ENCODE measurements around the gene ECE1.

DNA sequence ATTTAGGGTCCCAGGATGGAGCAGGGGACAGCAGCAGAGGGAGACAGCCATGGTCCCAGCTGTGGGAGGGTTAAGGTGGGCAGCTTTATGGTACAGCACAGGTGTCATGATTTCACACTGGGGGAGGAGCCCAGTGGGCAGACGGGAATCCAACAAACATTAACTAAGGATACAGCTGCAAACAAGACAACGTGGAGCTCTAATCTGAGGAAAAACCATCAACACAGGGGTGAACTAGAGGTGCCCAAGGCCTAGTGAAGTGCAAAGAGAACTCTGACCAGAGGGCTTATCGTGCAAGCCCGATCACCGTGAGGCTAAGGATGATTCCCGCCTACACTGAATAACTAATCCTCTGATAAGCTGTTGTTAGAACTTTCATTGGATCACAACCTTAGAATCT, 18.7 kb downstream of the ECE1 start:
- TF ChIP-seq POLR2A (IDR thresholded peaks at IDR 0.05; ENCODE audit: insufficient read depth in 1 of 2, low read depth in 2 of 2, low read length in 2 of 2) (no peak), MYNN (CRISPR knock-in tag; IDR thresholded peaks at IDR 0.05; ENCODE audit: low read depth) (no peak), HDAC2 (CRISPR knock-in tag; IDR thresholded peaks at IDR 0.05) (no peak; the same call in 1 of the 2 replicates), ZNF644 (CRISPR knock-in tag; IDR thresholded peaks at IDR 0.05; ENCODE audit: low read depth) (no peak), ZFP36 (IDR thresholded peaks at IDR 0.05; ENCODE audit: borderline replicate concordance, low read depth, low read length, partially characterized antibody) (no peak), REL (CRISPR knock-in tag; conservative IDR thresholded peaks at IDR 0.05) (no peak)
- TF ChIP-seq, protein P1, sequence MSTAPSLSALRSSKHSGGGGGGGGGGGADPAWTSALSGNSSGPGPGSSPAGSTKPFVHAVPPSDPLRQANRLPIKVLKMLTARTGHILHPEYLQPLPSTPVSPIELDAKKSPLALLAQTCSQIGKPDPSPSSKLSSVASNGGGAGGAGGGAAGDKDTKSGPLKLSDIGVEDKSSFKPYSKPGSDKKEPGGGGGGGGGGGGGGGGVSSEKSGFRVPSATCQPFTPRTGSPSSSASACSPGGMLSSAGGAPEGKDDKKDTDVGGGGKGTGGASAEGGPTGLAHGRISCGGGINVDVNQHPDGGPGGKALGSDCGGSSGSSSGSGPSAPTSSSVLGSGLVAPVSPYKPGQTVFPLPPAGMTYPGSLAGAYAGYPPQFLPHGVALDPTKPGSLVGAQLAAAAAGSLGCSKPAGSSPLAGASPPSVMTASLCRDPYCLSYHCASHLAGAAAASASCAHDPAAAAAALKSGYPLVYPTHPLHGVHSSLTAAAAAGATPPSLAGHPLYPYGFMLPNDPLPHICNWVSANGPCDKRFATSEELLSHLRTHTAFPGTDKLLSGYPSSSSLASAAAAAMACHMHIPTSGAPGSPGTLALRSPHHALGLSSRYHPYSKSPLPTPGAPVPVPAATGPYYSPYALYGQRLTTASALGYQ (CRISPR knock-in tag; IDR thresholded peaks at IDR 0.05) = 0 out of 2 replicates have a peak, but pooled peaks have one; percentile 16
- TF ChIP-seq, protein P2, sequence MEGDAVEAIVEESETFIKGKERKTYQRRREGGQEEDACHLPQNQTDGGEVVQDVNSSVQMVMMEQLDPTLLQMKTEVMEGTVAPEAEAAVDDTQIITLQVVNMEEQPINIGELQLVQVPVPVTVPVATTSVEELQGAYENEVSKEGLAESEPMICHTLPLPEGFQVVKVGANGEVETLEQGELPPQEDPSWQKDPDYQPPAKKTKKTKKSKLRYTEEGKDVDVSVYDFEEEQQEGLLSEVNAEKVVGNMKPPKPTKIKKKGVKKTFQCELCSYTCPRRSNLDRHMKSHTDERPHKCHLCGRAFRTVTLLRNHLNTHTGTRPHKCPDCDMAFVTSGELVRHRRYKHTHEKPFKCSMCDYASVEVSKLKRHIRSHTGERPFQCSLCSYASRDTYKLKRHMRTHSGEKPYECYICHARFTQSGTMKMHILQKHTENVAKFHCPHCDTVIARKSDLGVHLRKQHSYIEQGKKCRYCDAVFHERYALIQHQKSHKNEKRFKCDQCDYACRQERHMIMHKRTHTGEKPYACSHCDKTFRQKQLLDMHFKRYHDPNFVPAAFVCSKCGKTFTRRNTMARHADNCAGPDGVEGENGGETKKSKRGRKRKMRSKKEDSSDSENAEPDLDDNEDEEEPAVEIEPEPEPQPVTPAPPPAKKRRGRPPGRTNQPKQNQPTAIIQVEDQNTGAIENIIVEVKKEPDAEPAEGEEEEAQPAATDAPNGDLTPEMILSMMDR (CRISPR knock-in tag; IDR thresholded peaks at IDR 0.05) = peak; percentile 6; the same call in 1 of the 2 replicates

All from HepG2 (cell line).